HG03378 (cell line): ENCODE measurements around the gene POLG.

Experiments
- ATAC-seq: cut with Tn5 transposase; IDR thresholded peaks from one replicate; pipeline ENCODE4 v1.9.1; 2021; ENCODE audit warnings: mild to moderate bottlenecking, moderate library complexity; ENCODE audit not compliant: unreplicated experiment

POLG gene

GRCh38 chr15:89334510-89335297 lies at the start of gene POLG:
Gene POLG, minus strand, starts transcription at chr15:89334824. Its CDS starts 1,070 bp downstream, at chr15:89333754.
- ATAC-seq = peak; percentile 78

- ATAC-seq = no peak
Measured at GRCh38 chr15:89384176-89384604, 49.6 kb upstream of the POLG start.

- no peak for ATAC-seq
Measured at GRCh38 chr15:89383365-89384175, 48.9 kb upstream of the POLG start.

- ATAC-seq = no peak
Measured at GRCh38 chr15:89381888-89382686, 47.5 kb upstream of the POLG start.

GRCh38 chr15:89381331-89381730 lies 46.7 kb upstream of the POLG start:
- ATAC-seq = no peak

GRCh38 chr15:89379818-89380217 lies 45.2 kb upstream of the POLG start:
- no peak for ATAC-seq

- ATAC-seq = no peak
Measured at GRCh38 chr15:89379251-89379695, 44.6 kb upstream of the POLG start.

GRCh38 chr15:89378296-89379151 lies 43.9 kb upstream of the POLG start:
- ATAC-seq = no peak

- no peak for ATAC-seq
Measured at GRCh38 chr15:89377842-89378295, 43.2 kb upstream of the POLG start.

- ATAC-seq = no peak
Measured at GRCh38 chr15:89377024-89377841, 42.6 kb upstream of the POLG start.

- no peak for ATAC-seq
Measured at GRCh38 chr15:89376388-89376787, 41.8 kb upstream of the POLG start.

- no peak for ATAC-seq
Measured at GRCh38 chr15:89375093-89376005, 40.7 kb upstream of the POLG start.

- ATAC-seq = no peak
Measured at GRCh38 chr15:89374086-89374981, 39.7 kb upstream of the POLG start.

GRCh38 chr15:89372069-89372935 lies 37.7 kb upstream of the POLG start:
- no peak for ATAC-seq

GRCh38 chr15:89371228-89372044 lies 36.8 kb upstream of the POLG start:
- no peak for ATAC-seq

GRCh38 chr15:89370978-89371227 lies 36.3 kb upstream of the POLG start:
- ATAC-seq = no peak
